Stimulated activated CD4-positive, alpha-beta T cell treated with anti-CD3 and anti-CD28 coated beads, Interleukin-15, amount 100 ng/mL, for 24 hours (primary cell): ENCODE results near the gene SH3RF3.

ENCODE experiments used
- DNase-seq: peaks from one replicate; pipeline ENCODE4 v3.0.0-alpha.2; 2020

SH3RF3 gene

DNA sequence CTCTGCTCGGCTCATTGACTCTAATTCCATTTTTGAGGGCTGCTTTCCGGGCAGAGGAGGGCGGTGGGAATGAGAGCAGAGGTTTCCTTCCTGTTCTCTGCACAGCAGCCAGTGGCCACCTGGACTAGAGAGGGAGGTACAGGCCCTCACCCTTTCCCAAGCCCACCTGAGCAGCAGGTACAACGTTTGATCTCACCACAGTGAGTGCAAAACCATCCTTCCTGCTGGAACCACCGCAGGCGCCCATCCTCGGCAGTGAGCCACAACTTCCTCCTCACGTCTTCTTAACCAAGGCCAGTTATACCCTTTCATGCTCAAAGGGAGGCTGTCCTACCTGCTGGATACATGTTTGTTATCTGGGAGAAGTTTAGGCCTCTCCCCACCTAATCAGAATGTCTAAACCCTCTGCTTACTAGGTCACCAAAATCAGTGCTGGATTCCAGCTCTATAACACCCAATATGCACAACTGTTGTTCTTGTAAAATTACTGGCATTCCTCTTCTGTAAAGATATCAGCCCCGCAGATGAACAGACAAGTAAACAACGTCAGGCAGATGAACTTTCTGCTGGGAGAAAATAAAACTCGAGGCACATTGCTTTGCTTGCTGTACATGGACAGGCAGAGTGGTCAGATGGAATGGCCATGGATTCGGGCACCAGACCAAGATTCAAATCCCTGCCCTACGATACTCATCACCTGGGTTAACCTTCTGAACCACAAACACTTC, 191.4 kb downstream of the SH3RF3 start:
- DNase-seq: no peak

DNA sequence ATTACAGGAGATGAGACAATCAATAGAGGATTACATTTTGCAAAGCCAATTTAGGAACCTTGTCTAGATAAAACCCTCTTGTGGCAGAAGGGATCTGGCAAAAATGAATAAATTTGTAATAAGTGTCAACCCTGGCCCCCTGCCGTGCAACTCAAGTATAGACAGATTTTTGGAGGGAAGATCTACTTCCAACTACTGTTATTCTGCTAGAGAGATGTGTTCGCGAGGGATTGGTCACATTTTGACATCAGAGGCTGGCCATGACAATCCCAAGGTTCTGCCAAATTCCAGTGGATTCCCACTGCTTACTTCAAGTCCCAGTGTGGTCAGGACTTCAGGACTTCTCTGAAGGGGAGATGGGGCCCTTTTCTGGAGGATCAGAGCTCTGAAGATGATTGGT, 192.6 kb downstream of the SH3RF3 start:
- DNase-seq: no peak

GRCh38 chr2:109322111-109322510, 193.1 kb downstream of the SH3RF3 start:
- DNase-seq: no peak

DNA sequence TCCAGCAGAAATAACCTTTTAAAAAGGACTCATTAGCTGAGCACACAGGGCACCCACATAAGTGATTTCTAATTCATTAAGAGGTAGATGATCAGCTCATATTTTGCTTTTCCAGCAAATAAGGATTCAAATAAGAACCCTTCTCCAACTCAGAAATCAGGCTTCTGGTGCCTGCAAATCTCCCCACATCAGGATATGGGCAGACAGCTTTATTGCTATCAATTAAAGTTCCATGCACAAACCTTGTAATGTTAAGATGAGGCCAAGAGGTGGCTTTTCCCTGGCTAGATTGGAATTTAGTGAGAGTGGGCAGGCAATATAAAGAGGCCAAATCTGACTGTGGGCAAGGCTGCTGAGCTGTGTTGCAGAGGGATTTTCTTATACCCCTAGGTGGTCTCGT, 193.6 kb downstream of the SH3RF3 start:
- no peak for DNase-seq

DNA sequence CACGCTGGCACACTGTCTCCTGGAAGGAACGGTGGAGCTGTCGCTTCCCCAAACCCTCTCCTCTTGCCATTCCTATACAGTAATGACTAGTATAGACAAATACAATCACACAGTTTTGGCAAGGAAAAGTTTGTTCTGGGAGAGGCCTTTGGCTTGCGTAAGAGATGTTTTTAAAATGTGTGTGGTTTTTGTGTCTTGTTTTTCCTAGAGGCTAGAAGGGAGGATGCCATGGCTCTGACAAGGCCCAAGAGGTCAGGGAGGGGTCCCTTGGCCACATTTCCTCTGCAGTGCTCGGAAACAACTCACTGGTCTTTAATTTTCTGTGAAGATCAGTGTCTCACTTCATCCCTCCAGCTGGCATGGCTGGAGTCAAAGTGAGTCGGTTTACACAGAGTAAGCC, 195.9 kb downstream of the SH3RF3 start:
- no peak for DNase-seq

DNA sequence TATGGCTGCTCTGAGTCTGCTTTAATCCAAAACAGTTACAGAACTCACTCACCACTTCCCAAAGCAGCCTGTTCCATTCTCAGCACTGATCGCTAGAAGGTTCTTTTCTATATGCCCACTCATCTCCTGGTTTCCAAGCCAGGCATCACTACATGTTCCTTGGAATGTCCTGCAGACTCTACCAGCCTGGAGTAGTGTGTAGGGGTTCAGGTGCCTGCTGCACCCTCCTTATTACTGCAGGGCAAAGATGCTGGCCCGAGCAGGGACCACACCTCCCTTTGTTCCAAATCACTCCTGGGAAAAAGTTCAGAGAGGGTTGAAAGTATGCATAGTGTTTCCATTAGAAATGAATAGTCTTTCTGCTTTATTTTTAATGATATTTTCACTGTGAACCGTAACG, 196.6 kb downstream of the SH3RF3 start:
- no peak for DNase-seq

DNA sequence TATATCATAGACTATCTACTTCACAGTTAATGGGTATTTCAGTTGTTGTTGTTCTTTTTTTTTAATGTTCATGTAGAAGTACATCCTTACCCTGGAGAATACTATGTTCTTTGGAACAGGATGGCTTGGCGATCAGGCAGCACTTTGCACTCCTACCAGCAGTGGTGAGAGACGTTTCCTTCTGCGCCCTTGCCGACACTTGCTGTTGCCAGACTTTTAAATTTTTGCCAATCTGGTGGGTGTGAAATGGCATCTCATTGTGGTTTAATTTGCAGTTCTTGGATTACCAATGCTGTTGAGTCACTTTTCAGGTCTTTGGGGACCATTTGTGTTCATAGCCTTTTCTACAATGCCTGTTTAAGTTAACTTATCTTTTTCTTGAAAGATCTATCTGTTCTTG, 197.3 kb downstream of the SH3RF3 start:
- no peak for DNase-seq

DNA sequence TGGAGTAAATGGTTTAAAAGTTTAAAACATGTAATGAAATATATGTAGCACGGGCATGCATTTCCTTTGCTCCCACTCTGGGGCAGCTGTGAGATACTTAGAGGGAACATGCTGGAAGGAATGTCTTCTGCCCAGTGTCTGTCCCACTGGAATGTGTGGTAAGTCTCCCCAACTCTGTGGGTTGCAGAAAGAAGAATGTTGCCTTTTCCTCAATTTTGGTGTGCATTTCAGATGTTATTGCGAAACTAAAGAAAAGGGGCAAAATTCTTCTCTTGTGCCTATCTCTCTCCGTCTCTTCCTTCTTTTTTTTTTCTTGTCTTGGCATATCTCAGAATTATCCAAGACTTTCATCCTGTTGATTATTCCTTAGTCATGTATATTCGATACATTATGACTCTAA, 201.1 kb downstream of the SH3RF3 start:
- no peak for DNase-seq

DNA sequence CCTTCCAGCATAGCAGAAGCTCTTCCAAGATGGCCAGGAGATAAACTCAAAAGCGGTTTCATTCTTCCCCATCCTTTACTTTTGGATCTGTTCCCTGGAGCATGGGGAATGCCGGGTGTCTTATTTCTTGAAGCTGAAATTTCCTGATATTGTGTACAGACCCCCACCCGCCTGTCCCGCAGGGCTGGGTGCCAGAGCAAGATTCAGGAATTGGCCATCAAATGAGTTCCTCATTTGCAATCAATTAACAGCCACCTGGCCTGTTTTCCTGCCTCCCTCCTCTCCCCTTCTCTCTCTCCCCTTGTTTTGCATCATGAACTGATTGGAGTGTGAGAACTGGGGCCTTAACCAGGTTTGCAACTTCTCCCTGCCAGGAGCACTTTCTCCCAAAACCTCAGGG, 202.1 kb downstream of the SH3RF3 start:
- no peak for DNase-seq

DNA sequence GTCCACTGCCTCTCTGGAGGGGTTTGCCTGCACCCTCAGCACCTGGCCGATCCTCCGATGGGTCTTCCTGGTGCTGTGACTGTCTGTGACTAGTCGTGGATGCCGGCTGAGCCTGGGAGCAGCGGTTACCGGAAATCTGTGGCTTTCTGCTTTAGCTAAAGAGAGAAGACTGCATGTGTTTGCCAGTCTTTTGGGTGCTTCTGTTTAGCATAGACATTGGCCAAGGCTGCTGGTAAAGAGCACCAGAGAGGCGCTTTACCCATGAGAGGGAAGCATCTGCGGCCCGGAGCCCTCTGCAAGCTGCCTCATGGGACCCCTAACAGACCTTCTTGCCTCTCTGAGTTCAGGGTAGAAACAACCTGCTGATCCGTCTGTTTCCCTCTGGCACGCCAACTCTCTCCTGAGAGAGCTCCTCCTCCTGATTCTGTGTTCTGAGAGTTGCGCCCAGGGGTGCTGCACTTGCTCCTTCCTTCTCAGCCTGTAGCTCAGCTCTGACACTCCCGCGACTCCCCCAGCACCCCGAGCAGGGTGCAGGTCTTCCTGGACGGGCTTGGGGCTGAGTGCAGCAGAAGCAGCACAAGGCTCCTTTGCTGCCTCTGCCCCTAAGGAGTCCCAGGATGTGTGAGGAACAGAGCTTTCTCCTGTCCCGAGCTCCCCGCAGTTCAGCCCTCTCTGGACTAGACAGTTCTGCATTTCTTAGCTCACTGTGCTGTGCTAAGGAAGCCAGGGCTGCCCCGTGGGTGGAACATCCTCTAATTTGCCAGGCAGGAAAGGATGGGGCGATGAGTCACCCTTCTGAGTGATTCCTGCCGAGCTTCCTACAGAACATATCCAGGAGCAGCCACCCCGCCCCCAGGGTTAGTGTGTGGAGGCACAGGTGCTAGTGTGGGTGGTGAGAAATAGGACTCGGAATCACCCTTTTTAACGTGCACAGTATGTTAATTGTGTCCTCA, 203.2 kb downstream of the SH3RF3 start:
- DNase-seq: peak; percentile 66

GRCh38 chr2:109332880-109333279, 203.9 kb downstream of the SH3RF3 start:
- no peak for DNase-seq

- no peak for DNase-seq
These were observed 204.6 kb downstream of the SH3RF3 start for GRCh38 chr2:109333414-109334210.

GRCh38 chr2:109335631-109336176, 206.7 kb downstream of the SH3RF3 start:
- no peak for DNase-seq

DNA sequence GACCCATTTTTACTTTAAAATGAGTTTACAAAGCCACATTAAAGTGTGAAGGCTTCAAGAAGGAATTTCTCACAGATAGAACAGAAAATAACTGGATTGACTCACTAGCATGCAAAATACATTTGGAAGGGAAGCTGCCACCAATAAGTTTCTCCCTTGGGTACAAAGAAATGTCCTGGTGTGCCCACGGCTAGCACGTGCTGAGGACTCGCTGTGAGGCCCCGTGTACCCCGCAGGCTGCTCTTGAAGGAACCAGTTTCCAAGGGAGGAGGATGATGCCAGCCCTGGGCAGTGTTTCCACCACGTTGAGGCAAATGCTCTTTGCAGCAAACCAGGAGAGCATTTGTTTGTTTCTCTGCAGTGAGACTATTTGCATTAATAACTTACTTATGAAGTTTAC, 207.3 kb downstream of the SH3RF3 start:
- DNase-seq: no peak

- DNase-seq: no peak
These were observed 208.2 kb downstream of the SH3RF3 start for GRCh38 chr2:109337221-109337620.

- DNase-seq: no peak
These were observed 210.5 kb downstream of the SH3RF3 start for GRCh38 chr2:109339519-109339966.

GRCh38 chr2:109340381-109340780, 211.4 kb downstream of the SH3RF3 start:
- DNase-seq: no peak

- DNase-seq: no peak
These were observed 212.6 kb downstream of the SH3RF3 start for GRCh38 chr2:109341355-109342255.

DNA sequence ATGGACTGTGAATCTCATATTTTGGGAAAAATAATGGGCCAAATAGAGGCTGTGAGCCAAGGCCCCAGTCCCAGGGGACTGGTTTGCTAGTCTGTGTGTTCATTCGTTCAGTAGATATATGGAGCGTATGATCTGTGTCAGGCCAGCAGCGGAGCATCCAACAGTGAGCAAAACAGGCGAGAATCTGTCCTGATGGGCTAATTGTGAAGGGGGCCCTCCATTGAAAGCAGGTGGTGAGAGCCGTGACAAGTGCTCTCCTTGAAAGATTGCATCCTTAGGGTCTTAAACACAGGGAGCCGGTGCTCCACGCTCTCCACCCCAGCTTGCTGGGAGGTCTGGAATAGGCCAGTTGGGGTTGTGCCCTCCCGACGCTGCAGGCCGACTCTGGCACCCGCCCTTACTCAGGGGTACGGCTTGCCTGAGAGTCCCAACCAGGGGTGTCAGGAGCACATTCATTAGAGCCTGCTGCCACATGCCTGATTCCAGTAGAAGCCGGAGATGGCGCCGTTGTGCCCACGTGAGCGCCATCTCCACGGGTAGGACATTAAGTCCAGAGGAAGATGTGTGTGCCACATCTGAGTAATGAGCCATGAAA, 213.3 kb downstream of the SH3RF3 start:
- DNase-seq: no peak

DNA sequence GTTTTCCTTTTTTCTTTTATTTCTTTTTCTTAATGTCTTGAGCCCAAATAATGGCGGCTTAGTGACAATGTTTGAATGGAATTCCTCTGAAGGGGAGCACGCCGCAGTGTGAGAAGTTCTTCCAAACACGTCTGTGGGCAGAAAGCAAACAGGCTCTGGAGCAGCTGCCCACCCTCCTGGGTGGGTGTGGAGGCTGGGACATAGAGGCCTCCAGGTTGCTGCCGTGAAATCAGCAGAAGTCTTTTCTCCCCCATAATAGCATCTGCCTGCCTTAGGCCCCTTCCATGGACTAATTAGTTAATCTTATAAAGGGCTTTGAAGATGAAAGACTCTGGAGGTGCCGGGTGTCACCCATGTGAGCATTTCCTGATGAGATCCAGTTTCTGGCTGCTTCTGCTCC, 213.9 kb downstream of the SH3RF3 start:
- no peak for DNase-seq

GRCh38 chr2:109343460-109343859, 214.5 kb downstream of the SH3RF3 start:
- no peak for DNase-seq
